ENCODE results near the gene CACNA2D3. TPM values are rescaled to one million over a fixed set of nuclear protein-coding genes. Genes with fewer than 3 reads are reported as not detected.
"Not testable (repeated sequence)": the region's sequence is repeated elsewhere in the genome, so short reads cannot be mapped to it uniquely, and the experiment has no call there.

The CACNA2D3 gene
- total and polyA plus RNA-seq, 9 donors = 1.4 to 3.1 (median 2.3) TPM

GRCh38 chr3:54639790-54640372, 517.5 kb downstream of the CACNA2D3 start:
- DNase-seq; H3K27ac ChIP-seq (ENCODE audit: low read length); H3K36me3 ChIP-seq (ENCODE audit: control insufficient read depth, insufficient read depth, low read length); H3K9me3 ChIP-seq (replicated peaks; ENCODE audit: control insufficient read depth, low read depth, low read length); H3K4me3 ChIP-seq (ENCODE audit: low read length); H3K27me3 ChIP-seq (ENCODE audit: control insufficient read depth, insufficient read depth, low read length); H3K4me1 ChIP-seq (ENCODE audit: control insufficient read depth, insufficient read depth, low read length): not testable (repeated sequence)
- 42% methylated on average over 4 of the region's 12 CpGs for WGBS (ENCODE audit: insufficient coverage)

DNA sequence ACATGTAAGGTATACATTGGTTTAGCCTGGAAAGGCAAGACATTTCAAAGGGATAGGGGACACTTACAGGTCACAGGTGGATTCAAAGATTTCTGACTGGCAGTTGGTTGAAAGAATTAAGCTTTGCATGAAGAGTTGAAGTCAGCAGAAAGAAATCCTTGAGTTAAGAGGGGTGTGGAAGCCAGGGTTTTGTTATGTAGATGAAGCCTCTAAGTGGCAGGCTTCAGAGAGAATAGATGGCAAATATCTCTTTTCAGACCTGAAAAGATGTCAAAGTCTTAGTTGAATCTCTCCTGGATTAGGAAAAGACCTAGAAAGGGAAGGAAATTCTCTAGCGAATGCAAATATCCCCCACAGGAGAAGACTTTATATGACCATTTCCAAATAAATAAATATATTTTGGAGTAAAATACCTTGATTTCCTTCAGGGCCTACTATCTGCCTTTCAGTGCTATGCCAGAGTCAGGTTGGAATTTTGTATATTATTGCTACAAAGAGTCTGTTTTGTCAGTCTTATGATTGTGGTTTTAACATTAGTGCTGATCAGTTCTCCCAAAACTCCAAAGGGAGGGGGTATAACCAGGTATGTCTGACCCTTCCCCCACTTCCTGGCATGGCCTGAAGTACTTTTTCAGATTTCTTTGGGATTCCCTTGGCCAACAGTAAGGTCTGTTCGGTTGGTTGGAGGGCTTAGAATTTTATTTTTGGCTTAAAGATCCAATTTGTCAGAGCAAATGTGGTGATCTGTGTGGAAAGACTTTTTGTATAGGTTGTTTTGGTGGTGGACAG, 519.1 kb downstream of the CACNA2D3 start:
- no peak for DNase-seq
- Histone ChIP-seq H3K9me3 (replicated peaks; ENCODE audit: control insufficient read depth, low read depth, low read length) (no peaks in the 10 kb centered on the region), H3K4me3 (ENCODE audit: low read length) (no peak overlapping the region), H3K27ac (ENCODE audit: low read length) (no peak overlapping the region), H3K27me3 (ENCODE audit: control insufficient read depth, insufficient read depth, low read length) (peaks cover 5% of the 10 kb centered on the region), H3K36me3 (ENCODE audit: control insufficient read depth, insufficient read depth, low read length) (no peaks in the 10 kb centered on the region), H3K4me1 (ENCODE audit: control insufficient read depth, insufficient read depth, low read length) (no peaks in the 10 kb centered on the region)
- no CpG with 5 or more reads among the region's 2 CpGs for WGBS (ENCODE audit: insufficient coverage)

GRCh38 chr3:54642147-54642546, 519.8 kb downstream of the CACNA2D3 start:
- H3K27ac ChIP-seq (ENCODE audit: low read length) = no peak overlapping the region
- 95% methylated on average over 4 of the region's 6 CpGs for WGBS (ENCODE audit: insufficient coverage)
- DNase-seq = no peak
- no peak overlapping the region for H3K4me3 ChIP-seq (ENCODE audit: low read length)
- H3K36me3 ChIP-seq (ENCODE audit: control insufficient read depth, insufficient read depth, low read length) = no peaks in the 10 kb centered on the region
- H3K27me3 ChIP-seq (ENCODE audit: control insufficient read depth, insufficient read depth, low read length) = peaks cover 5% of the 10 kb centered on the region
- H3K9me3 ChIP-seq (replicated peaks; ENCODE audit: control insufficient read depth, low read depth, low read length) = peaks cover 4% of the 10 kb centered on the region
- no peaks in the 10 kb centered on the region for H3K4me1 ChIP-seq (ENCODE audit: control insufficient read depth, insufficient read depth, low read length)

DNA sequence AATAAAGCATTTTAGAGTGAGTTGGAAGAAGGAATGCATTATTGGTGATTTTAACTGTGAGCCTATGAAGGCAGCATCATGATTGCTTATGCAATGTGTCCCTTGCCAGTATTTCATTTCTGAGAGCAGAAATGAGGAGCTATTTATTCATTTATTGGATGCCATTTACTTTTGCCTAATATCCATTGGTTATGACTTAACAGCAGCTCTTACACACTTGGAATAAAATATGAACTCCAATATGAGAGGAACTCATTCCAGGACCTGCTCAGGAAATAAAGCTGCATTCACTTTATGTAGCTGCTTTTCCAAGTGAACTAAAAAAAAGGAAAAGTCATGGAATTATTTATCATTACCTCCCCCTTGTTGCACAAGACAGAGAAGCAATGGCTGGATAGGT, 525.4 kb downstream of the CACNA2D3 start:
- no peak overlapping the region for H3K4me3 ChIP-seq (ENCODE audit: low read length)
- H3K27ac ChIP-seq (ENCODE audit: low read length) = no peak overlapping the region
- H3K9me3 ChIP-seq (replicated peaks; ENCODE audit: control insufficient read depth, low read depth, low read length) = peaks cover 9% of the 10 kb centered on the region
- no peaks in the 10 kb centered on the region for H3K36me3 ChIP-seq (ENCODE audit: control insufficient read depth, insufficient read depth, low read length)
- H3K4me1 ChIP-seq (ENCODE audit: control insufficient read depth, insufficient read depth, low read length) = no peaks in the 10 kb centered on the region
- DNase-seq = peak; percentile 88
- H3K27me3 ChIP-seq (ENCODE audit: control insufficient read depth, insufficient read depth, low read length) = no peaks in the 10 kb centered on the region

DNA sequence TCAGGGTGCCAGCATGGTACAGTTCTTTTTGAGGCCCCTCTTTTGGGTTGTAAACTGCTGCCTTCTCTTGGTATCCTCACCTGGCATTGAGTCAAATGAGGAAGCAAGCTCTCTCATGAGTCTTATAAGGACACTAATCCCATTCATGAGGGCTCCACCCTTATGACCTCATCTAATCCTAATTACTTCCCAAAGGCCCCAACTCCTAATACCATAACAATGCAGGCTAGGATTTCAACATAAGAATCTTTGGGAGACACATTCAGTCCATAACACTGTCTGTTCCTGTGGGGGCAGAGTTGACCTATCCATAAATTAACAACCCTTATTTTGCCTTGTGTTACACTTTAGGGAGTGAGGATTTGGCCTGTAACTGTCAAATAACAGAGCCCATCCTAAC, 527.2 kb downstream of the CACNA2D3 start:
- Histone ChIP-seq H3K9me3 (replicated peaks; ENCODE audit: control insufficient read depth, low read depth, low read length) (peaks cover 9% of the 10 kb centered on the region), H3K4me3 (ENCODE audit: low read length) (no peak overlapping the region), H3K4me1 (ENCODE audit: control insufficient read depth, insufficient read depth, low read length) (no peaks in the 10 kb centered on the region), H3K27ac (ENCODE audit: low read length) (no peak overlapping the region), H3K27me3 (ENCODE audit: control insufficient read depth, insufficient read depth, low read length) (no peaks in the 10 kb centered on the region), H3K36me3 (ENCODE audit: control insufficient read depth, insufficient read depth, low read length) (no peaks in the 10 kb centered on the region)
- no peak for DNase-seq

DNA sequence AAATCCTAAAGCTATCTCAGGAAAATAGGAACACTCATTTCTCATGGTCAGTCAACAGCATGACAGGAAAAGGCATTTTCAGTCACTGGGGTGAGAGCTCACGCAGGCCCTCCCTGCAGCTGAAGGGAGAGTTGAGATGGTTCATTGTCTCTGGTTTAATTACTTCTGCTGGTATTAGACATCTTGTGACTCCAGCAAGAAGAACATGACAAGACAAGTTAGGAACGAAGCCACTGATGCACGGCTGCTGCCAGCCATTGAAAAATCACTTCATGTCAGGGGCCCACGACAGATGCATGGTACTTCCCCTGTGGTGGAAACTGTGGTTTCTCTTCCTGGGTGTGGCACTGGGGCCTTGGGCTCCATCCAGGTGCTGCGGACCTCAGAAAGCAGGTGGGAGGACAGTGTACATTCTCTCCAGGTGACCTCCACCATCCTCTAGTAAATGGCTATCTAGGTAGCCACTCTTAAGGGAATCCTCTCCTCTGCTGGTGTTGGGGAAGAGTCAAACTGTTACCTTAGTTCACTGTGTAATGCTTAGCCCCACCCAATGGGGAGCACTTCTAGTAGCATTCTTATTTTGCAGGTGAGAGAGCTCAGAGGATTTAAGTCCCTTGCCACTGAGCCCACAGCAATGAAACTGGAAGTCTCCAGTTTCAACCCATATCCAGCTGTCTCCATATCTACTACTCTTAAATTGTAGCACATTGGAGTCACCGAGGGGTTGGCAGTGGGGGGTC, 531.3 kb downstream of the CACNA2D3 start:
- Histone ChIP-seq H3K4me3 (ENCODE audit: low read length) (no peak overlapping the region), H3K36me3 (ENCODE audit: control insufficient read depth, insufficient read depth, low read length) (no peaks in the 10 kb centered on the region), H3K9me3 (replicated peaks; ENCODE audit: control insufficient read depth, low read depth, low read length) (peaks cover 6% of the 10 kb centered on the region), H3K4me1 (ENCODE audit: control insufficient read depth, insufficient read depth, low read length) (no peaks in the 10 kb centered on the region), H3K27me3 (ENCODE audit: control insufficient read depth, insufficient read depth, low read length) (no peaks in the 10 kb centered on the region), H3K27ac (ENCODE audit: low read length) (no peak overlapping the region)
- DNase-seq = no peak
- WGBS (ENCODE audit: insufficient coverage) = 89% methylated on average over 3 of the region's 6 CpGs

DNA sequence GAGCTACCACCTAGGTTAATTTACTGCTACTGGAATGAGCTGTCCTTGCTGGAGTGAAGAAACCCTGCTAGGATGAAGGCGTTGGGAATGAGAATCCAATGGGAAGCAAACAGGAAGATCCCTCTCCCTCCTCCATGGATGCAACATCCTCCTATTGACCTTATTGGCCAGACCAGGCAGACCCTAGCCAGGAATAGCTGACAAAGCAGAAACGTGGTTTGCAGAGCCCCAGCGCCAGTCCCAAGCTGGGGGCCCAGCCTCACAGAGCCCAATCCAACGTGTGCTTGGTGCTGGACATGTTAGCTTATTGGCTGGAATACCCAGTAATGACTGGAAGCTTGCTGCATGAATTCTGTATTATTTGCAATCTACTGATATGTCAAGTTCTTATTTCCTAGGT, 532.4 kb downstream of the CACNA2D3 start:
- DNase-seq = no peak
- 76% methylated on average over 2 of the region's 4 CpGs for WGBS (ENCODE audit: insufficient coverage)
- Histone ChIP-seq H3K36me3 (ENCODE audit: control insufficient read depth, insufficient read depth, low read length) (no peaks in the 10 kb centered on the region), H3K4me3 (ENCODE audit: low read length) (no peak overlapping the region), H3K27ac (ENCODE audit: low read length) (no peak overlapping the region), H3K9me3 (replicated peaks; ENCODE audit: control insufficient read depth, low read depth, low read length) (no peaks in the 10 kb centered on the region), H3K27me3 (ENCODE audit: control insufficient read depth, insufficient read depth, low read length) (no peaks in the 10 kb centered on the region), H3K4me1 (ENCODE audit: control insufficient read depth, insufficient read depth, low read length) (peaks cover 3% of the 10 kb centered on the region)

GRCh38 chr3:54659347-54659746, 537.0 kb downstream of the CACNA2D3 start:
- no peak overlapping the region for H3K27ac ChIP-seq (ENCODE audit: low read length)
- H3K4me1 ChIP-seq (ENCODE audit: control insufficient read depth, insufficient read depth, low read length) = peaks cover 21% of the 10 kb centered on the region
- H3K36me3 ChIP-seq (ENCODE audit: control insufficient read depth, insufficient read depth, low read length) = no peaks in the 10 kb centered on the region
- DNase-seq = no peak
- WGBS (ENCODE audit: insufficient coverage) = 63% methylated on average over 3 of the region's 3 CpGs
- H3K27me3 ChIP-seq (ENCODE audit: control insufficient read depth, insufficient read depth, low read length) = no peaks in the 10 kb centered on the region
- no peak overlapping the region for H3K4me3 ChIP-seq (ENCODE audit: low read length)
- H3K9me3 ChIP-seq (replicated peaks; ENCODE audit: control insufficient read depth, low read depth, low read length) = no peaks in the 10 kb centered on the region

- 30% methylated on average over 5 of the region's 9 CpGs for WGBS (ENCODE audit: insufficient coverage)
- peaks cover 24% of the 10 kb centered on the region for H3K4me1 ChIP-seq (ENCODE audit: control insufficient read depth, insufficient read depth, low read length)
- H3K9me3 ChIP-seq (replicated peaks; ENCODE audit: control insufficient read depth, low read depth, low read length) = no peaks in the 10 kb centered on the region
- peak; percentile 98 for DNase-seq
- no peak overlapping the region for H3K4me3 ChIP-seq (ENCODE audit: low read length)
- no peaks in the 10 kb centered on the region for H3K36me3 ChIP-seq (ENCODE audit: control insufficient read depth, insufficient read depth, low read length)
- H3K27ac ChIP-seq (ENCODE audit: low read length) = peak overlapping the region; percentile 91
- H3K27me3 ChIP-seq (ENCODE audit: control insufficient read depth, insufficient read depth, low read length) = no peaks in the 10 kb centered on the region
Measured at GRCh38 chr3:54660714-54661132, 538.4 kb downstream of the CACNA2D3 start.

- peaks cover 24% of the 10 kb centered on the region for H3K4me1 ChIP-seq (ENCODE audit: control insufficient read depth, insufficient read depth, low read length)
- peak; percentile 81 for DNase-seq
- no peaks in the 10 kb centered on the region for H3K9me3 ChIP-seq (replicated peaks; ENCODE audit: control insufficient read depth, low read depth, low read length)
- no peak overlapping the region for H3K4me3 ChIP-seq (ENCODE audit: low read length)
- H3K27me3 ChIP-seq (ENCODE audit: control insufficient read depth, insufficient read depth, low read length) = no peaks in the 10 kb centered on the region
- WGBS (ENCODE audit: insufficient coverage) = no CpG with 5 or more reads among the region's 3 CpGs
- H3K36me3 ChIP-seq (ENCODE audit: control insufficient read depth, insufficient read depth, low read length) = no peaks in the 10 kb centered on the region
- H3K27ac ChIP-seq (ENCODE audit: low read length) = peak overlapping the region; percentile 91
Measured at GRCh38 chr3:54661151-54661550, 538.8 kb downstream of the CACNA2D3 start.

All from muscle of leg (tissue), 11 donors.